ENCODE results near the gene CISD1. TPM values are rescaled to one million over a fixed set of nuclear protein-coding genes. Genes with fewer than 3 reads are reported as not detected.

CISD1 gene
- 20.6 and 25.7 TPM in 2 replicates for total RNA-seq

GRCh38 chr10:58268946-58269781 is at the start of gene CISD1:
CISD1 (plus strand) TSS chr10:58269162; CDS start chr10:58269274, 112 bp downstream.

GRCh38 chr10:58267713-58268453 is 1.1 kb upstream of the CISD1 start, which contains the start of gene IPMK:
IPMK (minus strand) TSS chr10:58267894; CDS start chr10:58267611, 283 bp downstream.

DNA sequence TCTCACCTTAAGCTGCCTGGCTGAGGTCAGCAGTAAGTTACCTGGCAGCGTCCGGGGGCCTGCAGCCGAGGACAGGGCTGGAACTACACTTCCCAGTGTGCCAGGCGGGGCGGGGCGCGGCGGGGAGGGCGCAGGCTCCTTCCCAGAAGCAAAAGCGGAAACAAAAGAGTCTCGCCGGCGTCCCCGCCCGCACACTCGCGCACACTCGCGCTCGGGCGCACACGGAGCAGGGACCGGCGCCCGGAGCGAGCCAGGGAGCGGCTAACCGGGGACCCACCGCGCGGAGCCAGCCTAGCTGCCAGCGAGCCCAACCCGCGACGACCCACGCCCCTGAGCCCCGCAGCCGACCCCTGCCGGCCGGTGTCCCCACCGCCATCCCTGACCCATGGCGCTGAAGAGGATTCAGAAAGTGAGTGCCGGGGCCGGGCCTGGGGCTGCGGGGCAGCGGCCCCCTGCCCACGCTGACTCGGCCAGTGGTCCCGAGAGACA is 65.9 kb downstream of the CISD1 start, which contains the start of gene UBE2D1:
UBE2D1 (plus strand) TSS at position 190 of the 489 bp plus-strand sequence; CDS start at position 386, 196 bp downstream.

Other genes starting within 250 kb of the CISD1 start
- gene IPMK, start 1.3 kb upstream of the CISD1 start, total RNA-seq, result 3.6 and 4.5 TPM in 2 replicates
- 11.1 and 12.6 TPM in 2 replicates for gene UBE2D1, start 65.8 kb downstream of the CISD1 start, total RNA-seq
- gene TFAM, start 116.2 kb downstream of the CISD1 start, total RNA-seq, result 24.6 and 30.0 TPM in 2 replicates
- 23.6 and 50.1 TPM in 2 replicates for gene BICC1, start 243.7 kb downstream of the CISD1 start, total RNA-seq

All from uterine smooth muscle cell (primary cell).